KBM-7 (cell line): ENCODE data around the gene UBC.
A peak's percentile ranks its signal among the peaks of the same experiment; 100 is the strongest.
"Not testable (repeated sequence)": the region's sequence is repeated elsewhere in the genome, so short reads cannot be mapped to it uniquely, and the experiment has no call there.

ENCODE experiments used
- DNase-seq: peaks from one replicate; pipeline ENCODE4 v3.0.0-alpha.2; 2015
- in situ Hi-C: fragments of 300-500 bp; cut with MboI; formaldehyde crosslinking; loops from 2 replicates; pipeline ENCODE4 v1.14.3; 2020; ENCODE audit warnings: low sequenced_read_pairs, low pct_unique_long_range_greater_than_20kb, mixed read lengths

UBC gene

GRCh38 chr12:124898200-124898922 lies 16.1 kb downstream of the UBC start:
- DNase-seq, result peak; percentile 50
- in situ Hi-C loops, result no loop called here

- DNase-seq, result no peak
- in situ Hi-C loops, result no loop called here
Observed at GRCh38 chr12:124896461-124896860, 18.0 kb downstream of the UBC start.

GRCh38 chr12:124893792-124894516 lies 20.5 kb downstream of the UBC start:
- in situ Hi-C loops, result no loop called here
- DNase-seq, result no peak

GRCh38 chr12:124888260-124888659 lies 26.2 kb downstream of the UBC start:
- no peak for DNase-seq
- in situ Hi-C loops, result no loop called here

- DNase-seq, in situ Hi-C loops: not testable (repeated sequence)
Observed at GRCh38 chr12:124887766-124888165, 26.7 kb downstream of the UBC start.

GRCh38 chr12:124884587-124885438 lies 29.6 kb downstream of the UBC start:
- in situ Hi-C loops, result no loop called here
- no peak for DNase-seq

GRCh38 chr12:124883263-124884130 lies 31.0 kb downstream of the UBC start:
- in situ Hi-C loops, result no loop called here
- no peak for DNase-seq

GRCh38 chr12:124881123-124881522 lies 33.3 kb downstream of the UBC start:
- in situ Hi-C loops, result no loop called here
- DNase-seq, result peak; percentile 64

GRCh38 chr12:124880335-124880734 lies 34.1 kb downstream of the UBC start:
- DNase-seq, in situ Hi-C loops: not testable (repeated sequence)

- in situ Hi-C loops, result no loop called here
- DNase-seq, result no peak
Observed at GRCh38 chr12:124878795-124879516, 35.5 kb downstream of the UBC start.

- in situ Hi-C loops, result no loop called here
- no peak for DNase-seq
Observed at GRCh38 chr12:124877423-124877822, 37.0 kb downstream of the UBC start.

- DNase-seq, result no peak
- in situ Hi-C loops, result no loop called here
Observed at GRCh38 chr12:124876171-124876570, 38.3 kb downstream of the UBC start.

- in situ Hi-C loops, result no loop called here
- DNase-seq, result no peak
Observed at GRCh38 chr12:124875803-124876132, 38.7 kb downstream of the UBC start.

GRCh38 chr12:124874988-124875802 lies 39.3 kb downstream of the UBC start:
- no peak for DNase-seq
- in situ Hi-C loops, result no loop called here

GRCh38 chr12:124874188-124874587 lies 40.3 kb downstream of the UBC start:
- no peak for DNase-seq
- in situ Hi-C loops, result no loop called here

- no peak for DNase-seq
- in situ Hi-C loops, result no loop called here
Observed at GRCh38 chr12:124872068-124872719, 42.3 kb downstream of the UBC start.

- DNase-seq, result no peak
- in situ Hi-C loops, result no loop called here
Observed at GRCh38 chr12:124871297-124871696, 43.2 kb downstream of the UBC start.
